T-helper 2 cell treated with Interferon-gamma antibody and Interleukin-4, amounts not matched to agents 5 μg/mL and 100 μg/mL, for 36 hours (primary cell): Measurements from ENCODE around the gene ANKRD39.
A peak's percentile ranks its signal among the peaks of the same experiment; 100 is the strongest.

Experiments used
- DNase-seq: peaks from one replicate; pipeline ENCODE4 v3.0.0; 2021; ENCODE audit warnings: low spot score
- H3K27ac Mint-ChIP-seq: one replicate; pipeline ENCODE4 v1.8.0; 2021; ENCODE audit warnings: mild to moderate bottlenecking, mixed read lengths
- H3K27me3 Mint-ChIP-seq: one replicate; pipeline ENCODE4 v1.8.0; 2021; ENCODE audit warnings: low read depth, mixed read lengths
- H3K36me3 Mint-ChIP-seq: one replicate; pipeline ENCODE4 v1.8.0; 2021; ENCODE audit warnings: low read depth, mixed read lengths
- H3K4me1 Mint-ChIP-seq: one replicate; pipeline ENCODE4 v1.8.0; 2021; ENCODE audit warnings: low read depth, mixed read lengths
- H3K4me3 Mint-ChIP-seq: one replicate; pipeline ENCODE4 v1.8.0; 2022; ENCODE audit warnings: mild to moderate bottlenecking, moderate library complexity, mixed read lengths
- H3K9me3 Mint-ChIP-seq: one replicate; pipeline ENCODE4 v1.8.0; 2021; ENCODE audit warnings: mixed read lengths

ANKRD39 gene

GRCh38 chr2:96881349-96882195 lies 23.8 kb upstream of the ANKRD39 start:
- H3K27me3 Mint-ChIP-seq: no peaks in the 10 kb centered on the region
- no peak overlapping the region for H3K27ac Mint-ChIP-seq
- H3K36me3 Mint-ChIP-seq: no peaks in the 10 kb centered on the region
- H3K4me3 Mint-ChIP-seq: no peak overlapping the region
- H3K9me3 Mint-ChIP-seq: no peaks in the 10 kb centered on the region
- no peaks in the 10 kb centered on the region for H3K4me1 Mint-ChIP-seq
- DNase-seq: no peak

- Mint-ChIP-seq H3K4me3 (no peak overlapping the region), H3K36me3 (no peaks in the 10 kb centered on the region), H3K27ac (no peak overlapping the region), H3K27me3 (no peaks in the 10 kb centered on the region), H3K4me1 (no peaks in the 10 kb centered on the region), H3K9me3 (no peaks in the 10 kb centered on the region)
- no peak for DNase-seq
Measured at GRCh38 chr2:96880891-96881273, 23.1 kb upstream of the ANKRD39 start.

GRCh38 chr2:96879545-96880040 lies 21.8 kb upstream of the ANKRD39 start:
- H3K4me3 Mint-ChIP-seq: no peak overlapping the region
- H3K27ac Mint-ChIP-seq: no peak overlapping the region
- H3K36me3 Mint-ChIP-seq: no peaks in the 10 kb centered on the region
- no peaks in the 10 kb centered on the region for H3K27me3 Mint-ChIP-seq
- H3K9me3 Mint-ChIP-seq: no peaks in the 10 kb centered on the region
- no peak for DNase-seq
- H3K4me1 Mint-ChIP-seq: peaks cover 2% of the 10 kb centered on the region

GRCh38 chr2:96878796-96879544 lies 21.2 kb upstream of the ANKRD39 start:
- H3K27me3 Mint-ChIP-seq: no peaks in the 10 kb centered on the region
- H3K27ac Mint-ChIP-seq: no peak overlapping the region
- no peaks in the 10 kb centered on the region for H3K36me3 Mint-ChIP-seq
- no peaks in the 10 kb centered on the region for H3K9me3 Mint-ChIP-seq
- H3K4me1 Mint-ChIP-seq: peaks cover 2% of the 10 kb centered on the region
- no peak for DNase-seq
- no peak overlapping the region for H3K4me3 Mint-ChIP-seq

- no peak overlapping the region for H3K27ac Mint-ChIP-seq
- no peaks in the 10 kb centered on the region for H3K36me3 Mint-ChIP-seq
- H3K27me3 Mint-ChIP-seq: no peaks in the 10 kb centered on the region
- no peak for DNase-seq
- no peaks in the 10 kb centered on the region for H3K9me3 Mint-ChIP-seq
- no peak overlapping the region for H3K4me3 Mint-ChIP-seq
- peaks cover 2% of the 10 kb centered on the region for H3K4me1 Mint-ChIP-seq
Measured at GRCh38 chr2:96878171-96878570, 20.4 kb upstream of the ANKRD39 start.

- H3K27ac Mint-ChIP-seq: no peak overlapping the region
- H3K4me1 Mint-ChIP-seq: peaks cover 2% of the 10 kb centered on the region
- no peaks in the 10 kb centered on the region for H3K27me3 Mint-ChIP-seq
- H3K4me3 Mint-ChIP-seq: no peak overlapping the region
- H3K36me3 Mint-ChIP-seq: no peaks in the 10 kb centered on the region
- H3K9me3 Mint-ChIP-seq: no peaks in the 10 kb centered on the region
- no peak for DNase-seq
Measured at GRCh38 chr2:96877631-96878092, 19.8 kb upstream of the ANKRD39 start.

- no peak for DNase-seq
- no peak overlapping the region for H3K4me3 Mint-ChIP-seq
- peaks cover 2% of the 10 kb centered on the region for H3K4me1 Mint-ChIP-seq
- H3K27me3 Mint-ChIP-seq: no peaks in the 10 kb centered on the region
- H3K9me3 Mint-ChIP-seq: no peaks in the 10 kb centered on the region
- H3K36me3 Mint-ChIP-seq: no peaks in the 10 kb centered on the region
- no peak overlapping the region for H3K27ac Mint-ChIP-seq
Measured at GRCh38 chr2:96877042-96877451, 19.2 kb upstream of the ANKRD39 start.

- no peaks in the 10 kb centered on the region for H3K27me3 Mint-ChIP-seq
- no peak overlapping the region for H3K27ac Mint-ChIP-seq
- DNase-seq: no peak
- no peak overlapping the region for H3K4me3 Mint-ChIP-seq
- H3K36me3 Mint-ChIP-seq: no peaks in the 10 kb centered on the region
- peaks cover 2% of the 10 kb centered on the region for H3K4me1 Mint-ChIP-seq
- no peaks in the 10 kb centered on the region for H3K9me3 Mint-ChIP-seq
Measured at GRCh38 chr2:96876269-96877041, 18.6 kb upstream of the ANKRD39 start.

- peaks cover 9% of the 10 kb centered on the region for H3K4me1 Mint-ChIP-seq
- no peak for DNase-seq
- H3K36me3 Mint-ChIP-seq: no peaks in the 10 kb centered on the region
- peaks cover 8% of the 10 kb centered on the region for H3K27me3 Mint-ChIP-seq
- no peaks in the 10 kb centered on the region for H3K9me3 Mint-ChIP-seq
- H3K4me3 Mint-ChIP-seq: no peak overlapping the region
- peak overlapping the region; percentile 8 for H3K27ac Mint-ChIP-seq
Measured at GRCh38 chr2:96875498-96876268, 17.9 kb upstream of the ANKRD39 start.

GRCh38 chr2:96874198-96874831 lies 16.5 kb upstream of the ANKRD39 start:
- DNase-seq: no peak
- peaks cover 11% of the 10 kb centered on the region for H3K4me1 Mint-ChIP-seq
- peaks cover 11% of the 10 kb centered on the region for H3K27me3 Mint-ChIP-seq
- H3K36me3 Mint-ChIP-seq: peaks cover 2% of the 10 kb centered on the region
- H3K9me3 Mint-ChIP-seq: no peaks in the 10 kb centered on the region
- no peak overlapping the region for H3K27ac Mint-ChIP-seq
- no peak overlapping the region for H3K4me3 Mint-ChIP-seq

GRCh38 chr2:96873651-96874096 lies 15.9 kb upstream of the ANKRD39 start:
- Mint-ChIP-seq H3K4me1 (peaks cover 11% of the 10 kb centered on the region), H3K27ac (no peak overlapping the region)

GRCh38 chr2:96872591-96873349 lies 15.0 kb upstream of the ANKRD39 start:
- H3K27ac Mint-ChIP-seq: no peak overlapping the region
- H3K4me3 Mint-ChIP-seq: no peak overlapping the region
- H3K36me3 Mint-ChIP-seq: peaks cover 2% of the 10 kb centered on the region
- H3K9me3 Mint-ChIP-seq: no peaks in the 10 kb centered on the region
- H3K27me3 Mint-ChIP-seq: peaks cover 11% of the 10 kb centered on the region
- DNase-seq: no peak
- H3K4me1 Mint-ChIP-seq: peaks cover 11% of the 10 kb centered on the region

More at GRCh38 chr2:96873651-96874096, 15.9 kb upstream of the ANKRD39 start:
- DNase-seq: no peak
- H3K36me3 Mint-ChIP-seq: peaks cover 2% of the 10 kb centered on the region
- H3K9me3 Mint-ChIP-seq: no peaks in the 10 kb centered on the region
- peaks cover 11% of the 10 kb centered on the region for H3K27me3 Mint-ChIP-seq
- H3K4me3 Mint-ChIP-seq: no peak overlapping the region
